Measurements from ENCODE around the gene SEC11A.

The SEC11A gene

GRCh38 chr15:84633311-84634227 is 82.4 kb downstream of the SEC11A start:
- H3K4me3 ChIP-seq (ENCODE audit: low read depth, low read length), result peak overlapping the region; percentile 61
- TF ChIP-seq CTCF (IDR thresholded peaks at IDR 0.05; ENCODE audit: low read depth, low read length), result no peak

- TF ChIP-seq CTCF (IDR thresholded peaks at IDR 0.05; ENCODE audit: low read depth, low read length), result no peak
- H3K4me3 ChIP-seq (ENCODE audit: low read depth, low read length), result peak overlapping the region; percentile 75
Measured at GRCh38 chr15:84631706-84632272, 84.2 kb downstream of the SEC11A start.

DNA sequence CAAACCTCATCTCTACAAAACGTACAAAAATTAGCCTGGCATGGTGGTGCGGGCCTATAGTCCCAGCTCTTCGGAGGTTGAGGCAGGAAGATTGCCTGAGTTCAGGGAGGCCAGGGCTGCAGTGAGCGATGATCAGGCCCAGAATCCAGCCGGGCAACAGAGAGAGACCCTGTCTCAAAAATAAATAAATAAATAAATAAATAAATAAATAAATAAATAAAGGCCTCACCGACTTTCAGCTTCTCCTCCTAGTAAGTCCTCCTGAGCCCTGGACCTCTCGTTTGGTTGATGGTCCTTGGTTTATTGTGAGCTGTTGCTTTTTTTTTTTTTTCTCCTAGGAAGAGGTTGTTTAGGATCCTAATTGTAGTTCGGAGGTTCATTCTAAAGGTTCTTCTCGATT is 86.9 kb downstream of the SEC11A start:
- H3K4me3 ChIP-seq (ENCODE audit: low read depth, low read length), result no peak overlapping the region
- TF ChIP-seq CTCF (IDR thresholded peaks at IDR 0.05; ENCODE audit: low read depth, low read length), result no peak

DNA sequence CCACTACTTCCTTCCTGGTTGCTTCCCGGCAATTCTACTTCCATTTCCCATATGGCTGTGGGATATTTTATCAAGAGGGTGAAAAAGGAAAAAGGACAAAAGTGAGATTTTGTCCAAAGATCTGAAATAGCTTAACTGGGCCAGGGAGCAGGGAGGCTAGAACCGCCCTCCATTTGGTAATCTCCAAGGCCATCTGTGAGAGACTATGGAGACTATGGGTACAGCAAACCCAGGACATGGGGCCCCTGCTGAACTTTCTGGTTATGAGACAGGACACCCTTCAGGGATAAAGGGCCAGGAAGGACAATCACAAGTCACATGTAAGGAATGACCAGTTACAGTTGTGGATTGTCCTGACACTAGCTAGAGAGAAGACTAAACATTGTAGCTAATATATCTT is 90.8 kb downstream of the SEC11A start:
- no peak overlapping the region for H3K4me3 ChIP-seq (ENCODE audit: low read depth, low read length)
- TF ChIP-seq CTCF (IDR thresholded peaks at IDR 0.05; ENCODE audit: low read depth, low read length), result no peak

GRCh38 chr15:84624359-84624758 is 91.6 kb downstream of the SEC11A start:
- TF ChIP-seq CTCF (IDR thresholded peaks at IDR 0.05; ENCODE audit: low read depth, low read length), result no peak
- no peak overlapping the region for H3K4me3 ChIP-seq (ENCODE audit: low read depth, low read length)

GRCh38 chr15:84621358-84621979 is 94.5 kb downstream of the SEC11A start:
- no peak for TF ChIP-seq CTCF (IDR thresholded peaks at IDR 0.05; ENCODE audit: low read depth, low read length)
- H3K4me3 ChIP-seq (ENCODE audit: low read depth, low read length), result no peak overlapping the region

DNA sequence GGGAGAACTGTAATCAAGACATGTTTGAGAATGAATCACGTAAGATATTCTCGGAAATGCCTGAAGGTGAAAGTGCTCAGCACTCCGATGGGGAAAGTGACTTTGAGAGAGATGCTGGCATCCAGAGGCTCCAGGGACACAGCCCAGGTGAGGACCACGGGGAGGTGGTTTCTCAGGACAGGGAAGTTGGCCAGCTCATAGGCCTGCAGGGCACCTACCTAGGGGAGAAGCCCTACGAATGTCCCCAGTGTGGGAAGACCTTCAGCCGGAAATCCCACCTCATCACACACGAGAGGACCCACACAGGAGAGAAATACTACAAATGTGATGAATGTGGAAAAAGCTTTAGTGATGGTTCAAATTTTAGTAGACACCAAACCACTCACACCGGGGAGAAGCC is 95.3 kb downstream of the SEC11A start:
- H3K4me3 ChIP-seq (ENCODE audit: low read depth, low read length), result no peak overlapping the region
- TF ChIP-seq CTCF (IDR thresholded peaks at IDR 0.05; ENCODE audit: low read depth, low read length), result no peak
